ENCODE results near the gene METTL6.
"Not testable (repeated sequence)": the region's sequence is repeated elsewhere in the genome, so short reads cannot be mapped to it uniquely, and the experiment has no call there.

The METTL6 gene

GRCh38 chr3:15427182-15427880 is at the start of gene METTL6, which contains the start of gene EAF1:
Gene METTL6, minus strand, starts transcription at chr3:15427544. Its CDS starts 1,033 bp downstream, at chr3:15426511.
Gene EAF1, plus strand, starts transcription at chr3:15427598. Its CDS starts 182 bp downstream, at chr3:15427780.
- peak; percentile 81 for DNase-seq

GRCh38 chr3:15476378-15476777 is 49.0 kb upstream of the METTL6 start:
- no peak for DNase-seq

- no peak for DNase-seq
Observed at GRCh38 chr3:15475161-15475560, 47.8 kb upstream of the METTL6 start.

- no peak for DNase-seq
Observed at GRCh38 chr3:15471861-15472260, 44.5 kb upstream of the METTL6 start.

- no peak for DNase-seq
Observed at GRCh38 chr3:15470849-15471248, 43.5 kb upstream of the METTL6 start.

- DNase-seq, result no peak
Observed at GRCh38 chr3:15470261-15470660, 42.9 kb upstream of the METTL6 start.

- no peak for DNase-seq
Observed at GRCh38 chr3:15467227-15468181, 40.2 kb upstream of the METTL6 start.

- no peak for DNase-seq
Observed at GRCh38 chr3:15465876-15466585, 38.7 kb upstream of the METTL6 start.

- DNase-seq, result no peak
Observed at GRCh38 chr3:15462451-15462850, 35.1 kb upstream of the METTL6 start.

- DNase-seq, result no peak
Observed at GRCh38 chr3:15460891-15461531, 33.7 kb upstream of the METTL6 start.

- DNase-seq, result no peak
Observed at GRCh38 chr3:15458212-15458780, 31.0 kb upstream of the METTL6 start.

GRCh38 chr3:15456915-15457314 is 29.6 kb upstream of the METTL6 start:
- DNase-seq, result not testable (repeated sequence)

GRCh38 chr3:15456321-15456720 is 29.0 kb upstream of the METTL6 start:
- DNase-seq, result no peak

- DNase-seq, result no peak
Observed at GRCh38 chr3:15455756-15456155, 28.4 kb upstream of the METTL6 start.

GRCh38 chr3:15454965-15455364 is 27.6 kb upstream of the METTL6 start:
- no peak for DNase-seq

GRCh38 chr3:15453991-15454625 is 26.8 kb upstream of the METTL6 start:
- no peak for DNase-seq

GRCh38 chr3:15453501-15453900 is 26.2 kb upstream of the METTL6 start:
- no peak for DNase-seq

GRCh38 chr3:15452961-15453360 is 25.6 kb upstream of the METTL6 start:
- no peak for DNase-seq

- no peak for DNase-seq
Observed at GRCh38 chr3:15452156-15452555, 24.8 kb upstream of the METTL6 start.

GRCh38 chr3:15451216-15452113 is 24.1 kb upstream of the METTL6 start:
- no peak for DNase-seq

Measured in activated T-cell treated with anti-CD3 and anti-CD28 coated beads for 4 hours (primary cell).